Activated CD4-positive, alpha-beta T cell treated with anti-CD3 and anti-CD28 coated beads, Interleukin-2, Interleukin-6, amounts not matched to agents 100 ng/mL and 50 ng/mL, durations not matched to agents 16 hours and 8 hours (primary cell): ENCODE results near the gene UPK1A.
A peak's percentile ranks its signal among the peaks of the same experiment; 100 is the strongest.
"Not testable (repeated sequence)": the region's sequence is repeated elsewhere in the genome, so short reads cannot be mapped to it uniquely, and the experiment has no call there.

Experiments used
- DNase-seq: peaks from one replicate; pipeline ENCODE4 v3.0.0-alpha.2; 2020

UPK1A gene

GRCh38 chr19:35718345-35719041 is 52.2 kb downstream of the UPK1A start:
- peak; percentile 58 for DNase-seq

- no peak for DNase-seq
Measured at GRCh38 chr19:35719402-35720162, 53.3 kb downstream of the UPK1A start.

- DNase-seq = no peak
Measured at GRCh38 chr19:35720163-35720524, 53.8 kb downstream of the UPK1A start.

GRCh38 chr19:35720648-35721047 is 54.3 kb downstream of the UPK1A start:
- DNase-seq = no peak

- no peak for DNase-seq
Measured at GRCh38 chr19:35721374-35721773, 55.1 kb downstream of the UPK1A start.

- no peak for DNase-seq
Measured at GRCh38 chr19:35722461-35722860, 56.1 kb downstream of the UPK1A start.

GRCh38 chr19:35722897-35723296 is 56.6 kb downstream of the UPK1A start:
- no peak for DNase-seq

- no peak for DNase-seq
Measured at GRCh38 chr19:35723671-35724070, 57.4 kb downstream of the UPK1A start.

- DNase-seq = not testable (repeated sequence)
Measured at GRCh38 chr19:35724132-35724531, 57.8 kb downstream of the UPK1A start.

GRCh38 chr19:35724560-35724959 is 58.2 kb downstream of the UPK1A start:
- DNase-seq = no peak

- no peak for DNase-seq
Measured at GRCh38 chr19:35725216-35725861, 59.0 kb downstream of the UPK1A start.

GRCh38 chr19:35727053-35727955 is 61.0 kb downstream of the UPK1A start:
- no peak for DNase-seq
